HEK293 (cell line): ENCODE measurements around the gene WFS1.

ENCODE experiments used
- CTCF ChIA-PET: fragments of 350-600 bp; formaldehyde crosslinking; extraction: SDS; loops from one replicate; lab custom pipeline; 2021; ENCODE audit warnings: antibody characterized with exemption; lab: Yijun Ruan, JAX
- POLR2A ChIA-PET: fragments of 300-600 bp; formaldehyde crosslinking; extraction: SDS; loops from one replicate; lab custom pipeline; 2020; ENCODE audit warnings: antibody characterized with exemption, inconsistent platforms; lab: Yijun Ruan, JAX
- H3K27ac ChIP-seq: fragments of 200-500 bp; sonication (Bioruptor generic); 2 replicates; pipeline ENCODE4 v1.5.1; 2014; ENCODE audit warnings: low read depth, low read length, control low read depth, inconsistent platforms; ENCODE audit errors: extremely low read depth
- H3K36me3 ChIP-seq, 2 experiments: fragments of 200-500 bp in 1 of 2; sonication (Bioruptor generic) in 1 of 2; 1 replicate in 1 of 2; 2 replicates in 1 of 2; pipeline ENCODE4 v1.5.1; 2014 to 2017; ENCODE audit warnings: inconsistent platforms in 2 of 2, low read length in 2 of 2; ENCODE audit not compliant: control insufficient read depth in 2 of 2, insufficient read depth in 1 of 2
- H3K4me1 ChIP-seq: fragments of 200-500 bp; sonication (Bioruptor generic); 2 replicates; pipeline ENCODE4 v1.5.1; 2014; ENCODE audit warnings: mild to moderate bottlenecking, low read length, inconsistent platforms; ENCODE audit not compliant: control insufficient read depth, insufficient read depth
- H3K4me3 ChIP-seq: 2 replicates; pipeline ENCODE4 v1.5.1; 2011; ENCODE audit warnings: low read depth, mild to moderate bottlenecking, control low read depth, low read length, moderate library complexity
- H3K9me3 ChIP-seq: fragments of 200-500 bp; sonication (Bioruptor generic); 2 replicates; pipeline ENCODE4 v1.5.1; 2014; ENCODE audit warnings: low read depth, low read length, inconsistent platforms; ENCODE audit not compliant: control insufficient read depth, insufficient read depth
- AEBP2 ChIP-seq: fragments of 450-650 bp; formaldehyde crosslinking; IDR thresholded peaks from 2 replicates; pipeline ENCODE4 v1.5.1; 2016; ENCODE audit warnings: missing biosample characterization, missing genetic modification characterization, borderline replicate concordance
- HIC1 ChIP-seq: fragments of 450-650 bp; formaldehyde crosslinking; IDR thresholded peaks from 2 replicates; pipeline ENCODE4 v1.5.1; 2016; ENCODE audit warnings: missing biosample characterization, missing genetic modification characterization
- HOXD13 ChIP-seq: sonication (generic); formaldehyde crosslinking; IDR thresholded peaks from 2 replicates; pipeline ENCODE4 v1.8.0; 2022; ENCODE audit warnings: missing genetic modification reagents, borderline replicate concordance
- KLF16 ChIP-seq: fragments of 450-650 bp; formaldehyde crosslinking; IDR thresholded peaks from 2 replicates; pipeline ENCODE4 v1.5.1; 2017; ENCODE audit warnings: missing biosample characterization, missing genetic modification characterization
- SCRT1 ChIP-seq: fragments of 450-650 bp; formaldehyde crosslinking; IDR thresholded peaks from 2 replicates; pipeline ENCODE4 v1.5.1; 2016; ENCODE audit warnings: missing biosample characterization, missing genetic modification characterization, borderline replicate concordance
- SCRT2 ChIP-seq: fragments of 450-650 bp; formaldehyde crosslinking; IDR thresholded peaks from 2 replicates; pipeline ENCODE4 v1.5.1; 2016; ENCODE audit warnings: missing biosample characterization, missing genetic modification characterization
- YY2 ChIP-seq: fragments of 450-650 bp; formaldehyde crosslinking; IDR thresholded peaks from 2 replicates; pipeline ENCODE4 v1.5.1; 2016; ENCODE audit warnings: missing biosample characterization, missing genetic modification characterization
- ZFP69B ChIP-seq: fragments of 450-650 bp; formaldehyde crosslinking; IDR thresholded peaks from 2 replicates; pipeline ENCODE4 v1.5.1; 2016; ENCODE audit warnings: missing biosample characterization, missing genetic modification characterization
- ZNF155 ChIP-seq: fragments of 450-650 bp; formaldehyde crosslinking; IDR thresholded peaks from 2 replicates; pipeline ENCODE4 v1.5.1; 2016; ENCODE audit warnings: missing biosample characterization, missing genetic modification characterization
- ZNF169 ChIP-seq: fragments of 450-650 bp; formaldehyde crosslinking; IDR thresholded peaks from 2 replicates; pipeline ENCODE4 v1.5.1; 2016; ENCODE audit warnings: missing biosample characterization, missing genetic modification characterization
- ZNF184 ChIP-seq: fragments of 450-650 bp; IDR thresholded peaks from 2 replicates; pipeline ENCODE4 v1.5.1; 2018; ENCODE audit warnings: missing biosample characterization, mild to moderate bottlenecking, missing genetic modification characterization
- ZNF202 ChIP-seq: fragments of 450-650 bp; formaldehyde crosslinking; IDR thresholded peaks from 2 replicates; pipeline ENCODE4 v1.5.1; 2016; ENCODE audit warnings: missing biosample characterization, missing genetic modification characterization, borderline replicate concordance
- ZNF24 ChIP-seq: fragments of 450-650 bp; formaldehyde crosslinking; IDR thresholded peaks from 2 replicates; pipeline ENCODE4 v1.5.1; 2016; ENCODE audit warnings: missing biosample characterization, missing genetic modification characterization
- ZNF26 ChIP-seq: fragments of 450-650 bp; formaldehyde crosslinking; IDR thresholded peaks from 2 replicates; pipeline ENCODE4 v1.5.1; 2016; ENCODE audit warnings: missing biosample characterization, missing genetic modification characterization
- ZNF280C ChIP-seq: fragments of 450-650 bp; formaldehyde crosslinking; IDR thresholded peaks from 2 replicates; pipeline ENCODE4 v1.5.1; 2016; ENCODE audit warnings: missing biosample characterization, missing genetic modification characterization
- ZNF335 ChIP-seq: fragments of 450-650 bp; formaldehyde crosslinking; conservative IDR thresholded peaks from 2 replicates; pipeline ENCODE4 v1.5.1; 2016; ENCODE audit warnings: missing biosample characterization, missing genetic modification characterization
- ZNF48 ChIP-seq: fragments of 450-650 bp; formaldehyde crosslinking; IDR thresholded peaks from 2 replicates; pipeline ENCODE4 v1.5.1; 2016; ENCODE audit warnings: missing biosample characterization, missing genetic modification characterization
- ZNF561 ChIP-seq: fragments of 450-650 bp; IDR thresholded peaks from 2 replicates; pipeline ENCODE4 v1.5.1; 2018; ENCODE audit warnings: missing biosample characterization, missing genetic modification characterization, borderline replicate concordance
- ZNF670 ChIP-seq: fragments of 450-650 bp; formaldehyde crosslinking; IDR thresholded peaks from 2 replicates; pipeline ENCODE4 v1.5.1; 2016; ENCODE audit warnings: missing biosample characterization, missing genetic modification characterization, low read depth
- ZSCAN16 ChIP-seq: fragments of 450-650 bp; formaldehyde crosslinking; IDR thresholded peaks from 2 replicates; pipeline ENCODE4 v1.5.1; 2016; ENCODE audit warnings: missing biosample characterization, missing genetic modification characterization

WFS1 gene

GRCh38 chr4:6224735-6225134 lies 44.9 kb upstream of the WFS1 start:
- no peak for TF ChIP-seq SCRT2 (tag by site-specific recombination)
- TF ChIP-seq KLF16 (tag by site-specific recombination), result no peak
- TF ChIP-seq ZNF280C (tag by site-specific recombination), result no peak
- no peak for TF ChIP-seq HIC1 (tag by site-specific recombination)
- TF ChIP-seq ZNF670 (tag by site-specific recombination), result no peak
- no peak for TF ChIP-seq ZNF184 (tag by site-specific recombination)
- no peak for TF ChIP-seq ZNF202 (tag by site-specific recombination)
- no peak for TF ChIP-seq ZSCAN16 (tag by site-specific recombination)
- no peak for TF ChIP-seq ZNF26 (tag by site-specific recombination)
- TF ChIP-seq ZNF155 (tag by site-specific recombination), result no peak
- no peak for TF ChIP-seq ZNF24 (tag by site-specific recombination)
- no peak for TF ChIP-seq ZNF48 (tag by site-specific recombination)
- no peak for TF ChIP-seq AEBP2 (tag by site-specific recombination)
- TF ChIP-seq ZNF169, result no peak
- no peak for TF ChIP-seq ZNF561 (tag by site-specific recombination)
- TF ChIP-seq ZFP69B (tag by site-specific recombination), result no peak
- TF ChIP-seq ZNF335, result no peak
- TF ChIP-seq SCRT1 (tag by site-specific recombination), result no peak
- no peak for TF ChIP-seq YY2 (tag by site-specific recombination)
- TF ChIP-seq HOXD13 (CRISPR knock-in tag), result no peak
- H3K36me3 ChIP-seq, result no peaks in the 10 kb centered on the region
- CTCF ChIA-PET, result interaction anchor here (0.6 to 1.4 kb wide), 4 partner anchors 26 to 226 kb away, joined by 3 to 5 read pairs (median 3); no protein-coding TSS in a partner anchor
- H3K4me1 ChIP-seq, result no peaks in the 10 kb centered on the region
- H3K27ac ChIP-seq, result no peak overlapping the region
- H3K9me3 ChIP-seq, result no peaks in the 10 kb centered on the region
- no peak overlapping the region for H3K4me3 ChIP-seq
- POLR2A ChIA-PET, result no interaction called here
